C4-2B (cell line): ENCODE data around the gene TP73.

Experiments used
- ZFX ChIP-seq: fragments of 450-650 bp; IDR thresholded peaks from 2 replicates; pipeline ENCODE4 v1.6.1; 2017
- TF ChIP-seq, protein P1 (sequence below): fragments of 450-650 bp; conservative IDR thresholded peaks from 2 replicates; pipeline ENCODE4 v1.5.1; 2017; ENCODE audit warnings: mild to moderate bottlenecking

- TF ChIP-seq, protein P1, sequence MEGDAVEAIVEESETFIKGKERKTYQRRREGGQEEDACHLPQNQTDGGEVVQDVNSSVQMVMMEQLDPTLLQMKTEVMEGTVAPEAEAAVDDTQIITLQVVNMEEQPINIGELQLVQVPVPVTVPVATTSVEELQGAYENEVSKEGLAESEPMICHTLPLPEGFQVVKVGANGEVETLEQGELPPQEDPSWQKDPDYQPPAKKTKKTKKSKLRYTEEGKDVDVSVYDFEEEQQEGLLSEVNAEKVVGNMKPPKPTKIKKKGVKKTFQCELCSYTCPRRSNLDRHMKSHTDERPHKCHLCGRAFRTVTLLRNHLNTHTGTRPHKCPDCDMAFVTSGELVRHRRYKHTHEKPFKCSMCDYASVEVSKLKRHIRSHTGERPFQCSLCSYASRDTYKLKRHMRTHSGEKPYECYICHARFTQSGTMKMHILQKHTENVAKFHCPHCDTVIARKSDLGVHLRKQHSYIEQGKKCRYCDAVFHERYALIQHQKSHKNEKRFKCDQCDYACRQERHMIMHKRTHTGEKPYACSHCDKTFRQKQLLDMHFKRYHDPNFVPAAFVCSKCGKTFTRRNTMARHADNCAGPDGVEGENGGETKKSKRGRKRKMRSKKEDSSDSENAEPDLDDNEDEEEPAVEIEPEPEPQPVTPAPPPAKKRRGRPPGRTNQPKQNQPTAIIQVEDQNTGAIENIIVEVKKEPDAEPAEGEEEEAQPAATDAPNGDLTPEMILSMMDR: no peak
- no peak for TF ChIP-seq ZFX
Measured at GRCh38 chr1:3736131-3736561, 83.8 kb downstream of the TP73 start.
